Bronchial epithelial cell (primary cell): ENCODE results near the gene PSD2. TPM values are rescaled to one million over a fixed set of nuclear protein-coding genes. Genes with fewer than 3 reads are reported as not detected.

Experiments used
- DNase-seq: peaks from one replicate; pipeline ENCODE4 v3.0.0-alpha.2; 2010; ENCODE audit warnings: low read depth
- FAIRE-seq: peaks from 2 replicates; lab custom pipeline; 2011; peaks lifted over from hg19 to GRCh38; lab: Jason Lieb, UNC
- H3K27me3 ChIP-seq: 2 replicates; pipeline ENCODE4 v1.5.1; 2011; ENCODE audit warnings: low read length; ENCODE audit not compliant: control insufficient read depth, insufficient read depth
- H3K36me3 ChIP-seq: 2 replicates; pipeline ENCODE4 v1.5.1; 2011; ENCODE audit warnings: low read length; ENCODE audit not compliant: control insufficient read depth, insufficient read depth
- H3K4me3 ChIP-seq: 2 replicates; pipeline ENCODE4 v1.5.1; 2011; ENCODE audit warnings: mild to moderate bottlenecking, low read depth, low read length, control low read depth
- total RNA-seq: library from RNA; depleted of rRNA; stranded (reverse); fragments of >200 nt; gene quantifications from 2 replicates; pipeline ENCODE4 v1.2.1, GENCODE V29; 2014
- TF ChIP-seq, protein P1 (sequence below): IDR thresholded peaks from 2 replicates; pipeline ENCODE4 v1.5.1; 2011; ENCODE audit warnings: mild to moderate bottlenecking, moderate library complexity, low read length, control low read depth, inconsistent platforms; ENCODE audit not compliant: insufficient read depth, severe bottlenecking

The PSD2 gene
- total RNA-seq, 1 donor from 2014 or later = under 0.01 TPM

DNA sequence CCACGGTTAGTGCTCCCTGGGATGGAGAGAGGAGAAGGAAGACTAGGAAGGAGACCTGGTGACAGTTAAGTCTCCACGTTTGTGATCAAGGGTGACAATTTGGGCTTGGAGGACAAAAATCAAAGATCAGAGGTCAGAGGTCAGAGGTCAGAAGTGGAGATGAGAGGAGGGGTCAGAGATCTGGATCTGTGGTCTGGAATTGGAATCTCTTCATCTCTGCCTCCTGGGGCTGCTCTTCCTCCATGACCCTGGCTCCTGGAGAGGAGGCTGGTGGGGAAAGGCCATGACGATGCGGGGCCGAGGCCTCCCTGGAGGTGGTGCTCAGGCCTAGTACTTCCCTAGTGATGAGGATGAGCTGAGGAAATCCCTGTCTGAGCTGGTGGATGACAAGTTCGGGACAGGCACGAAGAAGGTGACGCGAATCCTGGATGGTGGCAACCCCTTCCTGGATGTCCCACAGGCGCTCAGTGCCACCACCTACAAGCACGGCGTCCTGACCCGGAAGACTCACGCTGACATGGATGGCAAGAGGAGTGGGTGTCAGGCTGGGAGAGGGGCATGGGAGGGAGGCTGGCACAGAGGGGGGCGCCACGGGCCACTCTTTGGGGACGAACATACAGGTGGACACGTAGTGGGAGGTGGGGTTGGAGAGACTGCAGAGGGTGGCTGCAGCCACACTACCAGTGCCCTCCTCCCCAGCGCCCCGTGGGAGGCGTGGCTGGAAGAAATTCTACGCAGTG lies 41.0 kb downstream of the PSD2 start:
- no peak for DNase-seq
- H3K4me3 ChIP-seq = no peak overlapping the region
- TF ChIP-seq, protein P1, sequence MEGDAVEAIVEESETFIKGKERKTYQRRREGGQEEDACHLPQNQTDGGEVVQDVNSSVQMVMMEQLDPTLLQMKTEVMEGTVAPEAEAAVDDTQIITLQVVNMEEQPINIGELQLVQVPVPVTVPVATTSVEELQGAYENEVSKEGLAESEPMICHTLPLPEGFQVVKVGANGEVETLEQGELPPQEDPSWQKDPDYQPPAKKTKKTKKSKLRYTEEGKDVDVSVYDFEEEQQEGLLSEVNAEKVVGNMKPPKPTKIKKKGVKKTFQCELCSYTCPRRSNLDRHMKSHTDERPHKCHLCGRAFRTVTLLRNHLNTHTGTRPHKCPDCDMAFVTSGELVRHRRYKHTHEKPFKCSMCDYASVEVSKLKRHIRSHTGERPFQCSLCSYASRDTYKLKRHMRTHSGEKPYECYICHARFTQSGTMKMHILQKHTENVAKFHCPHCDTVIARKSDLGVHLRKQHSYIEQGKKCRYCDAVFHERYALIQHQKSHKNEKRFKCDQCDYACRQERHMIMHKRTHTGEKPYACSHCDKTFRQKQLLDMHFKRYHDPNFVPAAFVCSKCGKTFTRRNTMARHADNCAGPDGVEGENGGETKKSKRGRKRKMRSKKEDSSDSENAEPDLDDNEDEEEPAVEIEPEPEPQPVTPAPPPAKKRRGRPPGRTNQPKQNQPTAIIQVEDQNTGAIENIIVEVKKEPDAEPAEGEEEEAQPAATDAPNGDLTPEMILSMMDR = no peak
- peaks cover 3% of the 10 kb centered on the region for H3K27me3 ChIP-seq
- FAIRE-seq = peak; percentile 62
- H3K36me3 ChIP-seq = no peaks in the 10 kb centered on the region

DNA sequence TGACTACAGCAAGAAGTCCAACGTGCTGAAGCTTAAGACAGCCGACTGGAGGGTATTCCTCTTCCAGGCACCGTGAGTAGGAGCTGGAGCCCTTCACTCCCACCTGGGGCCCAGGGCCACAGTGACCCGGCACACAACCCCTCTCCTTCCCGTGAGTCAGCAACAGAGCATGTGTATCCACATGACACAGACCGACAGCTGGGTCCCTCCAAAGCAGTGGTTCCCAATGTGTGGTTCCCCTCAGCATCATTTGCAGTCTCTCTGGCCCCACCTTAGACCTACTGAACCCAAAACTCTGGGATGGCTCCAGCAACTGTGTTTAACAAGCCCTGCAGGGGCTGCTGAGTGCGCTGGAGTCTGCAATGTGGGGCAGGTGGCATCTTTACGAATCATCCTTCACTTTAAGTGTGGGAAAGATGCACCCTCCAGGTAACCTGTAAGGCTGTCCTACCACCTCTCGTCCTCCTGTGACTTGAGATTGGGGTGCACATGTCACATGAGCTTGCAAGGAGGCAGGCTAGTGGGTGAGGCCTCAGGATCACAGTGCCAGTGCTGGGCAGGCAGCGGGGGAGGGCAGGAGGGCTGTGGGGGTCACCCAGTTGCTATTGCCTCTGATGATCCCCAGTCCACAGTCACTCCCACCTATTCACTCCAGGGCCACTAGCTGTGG lies 42.2 kb downstream of the PSD2 start:
- no peak overlapping the region for H3K4me3 ChIP-seq
- peaks cover 5% of the 10 kb centered on the region for H3K27me3 ChIP-seq
- FAIRE-seq (peak; percentile 75), DNase-seq (no peak)
- H3K36me3 ChIP-seq = no peaks in the 10 kb centered on the region
- TF ChIP-seq, protein P1 = no peak

DNA sequence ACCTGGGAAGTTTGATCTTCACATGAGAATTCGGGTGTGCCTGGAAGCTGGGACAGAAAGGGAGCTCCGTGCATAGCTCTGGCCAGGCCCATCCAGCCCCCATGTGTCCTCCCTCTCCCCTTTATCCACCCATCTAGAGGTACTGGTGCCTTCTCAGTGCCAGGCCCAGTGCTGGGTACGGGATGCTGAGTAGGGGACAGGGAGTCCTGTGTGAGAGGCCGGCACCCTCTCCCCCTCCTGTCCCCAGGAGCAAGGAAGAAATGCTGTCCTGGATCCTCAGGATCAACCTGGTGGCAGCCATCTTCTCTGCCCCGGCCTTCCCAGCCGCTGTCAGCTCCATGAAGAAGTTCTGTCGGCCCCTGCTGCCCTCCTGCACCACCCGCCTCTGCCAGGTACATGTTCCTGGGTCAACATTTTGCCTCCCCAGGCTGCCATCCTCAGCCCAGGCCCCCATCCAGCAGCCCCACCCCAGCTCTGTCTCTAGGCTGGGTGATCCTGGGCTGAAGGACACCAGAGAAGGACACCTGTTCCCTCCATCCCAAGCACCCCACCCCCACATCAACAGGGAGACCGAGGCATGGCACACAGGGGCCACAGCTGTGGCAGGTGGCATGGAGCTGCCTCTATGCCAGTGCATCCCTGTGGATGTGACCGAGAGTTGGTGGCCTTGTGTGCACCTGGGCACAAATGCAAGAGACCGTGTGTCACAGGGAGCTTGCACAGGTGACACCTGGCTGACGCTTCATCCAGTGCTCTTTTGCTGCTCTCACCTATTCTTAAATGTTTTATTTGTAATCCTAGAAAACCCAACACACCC lies 43.0 kb downstream of the PSD2 start:
- FAIRE-seq = no peak
- H3K36me3 ChIP-seq = no peaks in the 10 kb centered on the region

DNA sequence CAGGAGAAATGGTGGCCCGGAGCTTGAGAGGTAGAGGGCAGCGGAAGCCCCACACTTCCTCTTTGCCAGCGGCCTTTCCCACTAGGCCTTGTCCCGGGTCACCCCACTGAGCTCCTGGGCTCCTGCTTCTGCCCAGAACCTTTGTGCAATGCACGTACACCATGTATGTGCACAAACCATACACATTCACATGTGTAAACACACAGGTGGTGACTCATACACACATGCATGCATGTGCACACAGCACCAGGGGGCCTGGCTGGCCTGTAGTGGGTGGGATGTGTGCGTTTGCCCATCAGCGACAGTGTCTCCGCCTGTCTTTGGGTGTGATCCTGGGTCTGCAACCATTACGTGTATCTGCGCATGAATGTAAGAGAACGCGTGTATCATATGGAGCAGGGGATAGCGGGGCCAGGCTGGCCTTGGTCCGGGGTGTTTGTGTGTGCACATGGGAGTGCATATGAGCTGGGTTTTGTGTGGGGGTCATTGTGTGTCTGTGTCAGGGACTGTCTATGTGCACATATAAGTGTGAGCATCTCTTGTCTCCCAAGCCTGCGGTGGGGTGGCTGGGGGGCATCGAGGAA lies 43.7 kb downstream of the PSD2 start:
- H3K27me3 ChIP-seq = peaks cover 2% of the 10 kb centered on the region
- FAIRE-seq (peak; percentile 40), DNase-seq (no peak)
- H3K36me3 ChIP-seq = no peaks in the 10 kb centered on the region
- TF ChIP-seq, protein P1 = no peak
- H3K4me3 ChIP-seq = no peak overlapping the region

More for the DNA sequence above, 43.0 kb downstream of the PSD2 start:
- TF ChIP-seq, protein P1 = no peak
- Histone ChIP-seq H3K27me3 (peaks cover 2% of the 10 kb centered on the region), H3K4me3 (no peak overlapping the region)
- no peak for DNase-seq

DNA sequence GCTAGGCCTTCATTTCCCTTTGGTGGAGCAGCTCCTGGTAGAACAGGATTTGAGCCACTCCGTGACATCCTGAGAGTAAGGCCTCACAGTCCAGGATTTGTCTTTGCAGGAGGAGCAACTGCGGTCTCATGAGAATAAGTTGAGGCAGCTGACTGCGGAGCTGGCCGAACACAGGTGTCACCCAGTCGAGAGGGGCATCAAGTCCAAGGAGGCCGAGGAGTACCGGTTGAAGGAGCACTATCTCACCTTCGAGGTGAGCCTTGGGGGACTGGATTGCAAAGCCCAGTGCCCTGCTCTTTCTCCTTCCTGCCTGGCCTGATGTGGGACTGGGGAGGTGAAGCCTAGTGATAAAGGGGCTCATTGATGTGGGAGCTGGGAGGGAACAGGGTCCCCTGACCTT lies 44.3 kb downstream of the PSD2 start:
- no peak overlapping the region for H3K4me3 ChIP-seq
- H3K36me3 ChIP-seq = no peaks in the 10 kb centered on the region
- TF ChIP-seq, protein P1 = no peak
- H3K27me3 ChIP-seq = peaks cover 2% of the 10 kb centered on the region
- DNase-seq = no peak
- FAIRE-seq = no peak
